Sigmoid colon (tissue), 4 donors: ENCODE results near the gene TRABD2B.

Experiments
- CTCF ChIP-seq, 4 experiments: fragments of 450-650 bp in 3 of 4; fragments of 200-600 bp in 1 of 4; IDR thresholded peaks; one replicate each; pipeline ENCODE4 v1.5.1; 2016 to 2019; ENCODE audit warnings: antibody characterized with exemption in 4 of 4, mild to moderate bottlenecking in 3 of 4, moderate library complexity in 2 of 4
- POLR2A ChIP-seq, 2 donors: fragments of 450-650 bp; IDR thresholded peaks; one replicate each; pipeline ENCODE4 v1.6.1; 2016; ENCODE audit warnings: antibody characterized with exemption in 2 of 2, mild to moderate bottlenecking in 2 of 2, moderate library complexity in 2 of 2
- POLR2AphosphoS5 ChIP-seq, 4 donors: sonication (generic); formaldehyde crosslinking; IDR thresholded peaks; one replicate each; pipeline ENCODE4 v1.6.1; 2017; ENCODE audit warnings: antibody characterized with exemption in 4 of 4

DNA sequence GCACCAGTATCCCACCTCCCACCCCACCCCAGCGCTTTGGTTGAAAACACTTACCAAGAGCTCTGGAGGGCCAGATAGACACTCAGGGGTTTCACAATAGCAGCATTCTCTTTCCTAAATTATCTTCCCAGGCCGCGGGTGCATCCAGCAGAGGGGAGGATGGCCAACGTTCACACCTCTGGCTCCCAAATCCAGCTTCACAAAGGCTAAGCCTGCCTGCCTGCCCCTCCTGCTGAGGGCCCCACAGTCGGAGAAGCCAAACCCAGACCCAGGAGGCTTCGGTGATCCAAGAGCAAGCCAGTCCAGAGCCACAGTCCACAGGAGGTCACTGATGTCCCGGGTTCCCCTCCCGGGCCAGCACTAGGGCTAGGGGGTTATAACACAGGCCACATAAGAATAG, 231.9 kb downstream of the TRABD2B start:
- TF ChIP-seq CTCF (IDR thresholded peaks at IDR 0.05) (no peak), POLR2A (IDR thresholded peaks at IDR 0.05) (no peak), POLR2AphosphoS5 (IDR thresholded peaks at IDR 0.05) (no peak)
